HepG2 (cell line): ENCODE data around the gene CD101. TPM values are rescaled to one million over a fixed set of nuclear protein-coding genes. Genes with fewer than 3 reads are reported as not detected.

Experiments used
- ATAC-seq: fragments of 200-7000 bp; cut with Tn5 transposase; 3 replicates; pipeline ENCODE4 v1.9.1; 2020; ENCODE audit warnings: mild to moderate bottlenecking, moderate library complexity
- BruUV-seq: library from RNA; stranded (reverse); fragments of 400-500 nt; replicated peaks from 2 replicates; lab custom pipeline; 2021; lab: Mats Ljungman, UMichigan
- CTCF ChIA-PET: fragments of 300-600 bp; formaldehyde crosslinking; extraction: SDS; loops from one replicate; lab custom pipeline; 2021; ENCODE audit warnings: low total read pairs, inconsistent platforms, low intra/inter-chr PET ratio; lab: Yijun Ruan, JAX
- POLR2A ChIA-PET: fragments of 350-600 bp; sonication (Branson Sonifier 250); formaldehyde crosslinking; loops from one replicate; lab custom pipeline; 2020; ENCODE audit warnings: antibody characterized with exemption, inconsistent platforms; lab: Yijun Ruan, JAX
- DNase-seq: peaks from one replicate; pipeline ENCODE4 v3.0.0-alpha.2; 2015; ENCODE audit warnings: low spot score
- FAIRE-seq: peaks from 3 replicates; lab custom pipeline; 2011; peaks lifted over from hg19 to GRCh38; lab: Jason Lieb, UNC
- H2AFZ ChIP-seq: one replicate; pipeline ENCODE4 v1.6.1; 2011; ENCODE audit warnings: low read length, inconsistent platforms
- H3K27ac ChIP-seq: fragments of 300-600 bp; 3 replicates; pipeline ENCODE4 v1.8.0; 2011; ENCODE audit warnings: mixed run types, mild to moderate bottlenecking, mixed read lengths, low read length, inconsistent platforms; ENCODE audit not compliant: insufficient read depth; ENCODE audit errors: extremely low read length
- H3K27me3 ChIP-seq, 2 experiments: fragments of 200-600 bp in 1 of 2; 2 replicates in 1 of 2; 3 replicates in 1 of 2; pipeline versions ENCODE4 v1.6.0 to v1.8.0; 2011; ENCODE audit warnings: low read length in 2 of 2, mild to moderate bottlenecking in 2 of 2, moderate library complexity in 2 of 2, inconsistent platforms in 1 of 2; ENCODE audit not compliant: insufficient read depth in 2 of 2, control insufficient read depth in 1 of 2
- H3K36me3 ChIP-seq, 2 experiments: fragments of 200-600 bp in 1 of 2; replicated peaks in 1 of 2; 2 replicates in 1 of 2; 3 replicates in 1 of 2; pipeline versions ENCODE4 v1.5.1 to v1.8.0; 2011; ENCODE audit warnings: low read length in 2 of 2, inconsistent platforms in 1 of 2; ENCODE audit not compliant: insufficient read depth in 2 of 2, control insufficient read depth in 1 of 2
- H3K4me1 ChIP-seq: 2 replicates; pipeline ENCODE4 v1.5.1; 2012; ENCODE audit warnings: low read length, inconsistent platforms; ENCODE audit not compliant: insufficient read depth
- H3K4me2 ChIP-seq: 2 replicates; pipeline ENCODE4 v1.6.0; 2011; ENCODE audit warnings: low read depth, low read length, inconsistent platforms
- H3K4me3 ChIP-seq, 3 experiments: fragments of 200-600 bp in 1 of 3; sonication (generic), shearing (Covaris generic) in 1 of 3; replicated peaks in 1 of 3; 2 replicates each; pipeline ENCODE4 v1.5.1; 2011 to 2016; ENCODE audit warnings: low read length in 3 of 3, inconsistent platforms in 2 of 3, low read depth in 2 of 3, mild to moderate bottlenecking in 2 of 3, control low read depth in 1 of 3, mixed read lengths in 1 of 3; ENCODE audit not compliant: insufficient read depth in 1 of 3
- H3K79me2 ChIP-seq: one replicate; pipeline ENCODE4 v1.6.1; 2011; ENCODE audit warnings: low read length, inconsistent platforms; ENCODE audit not compliant: insufficient read depth
- H3K9ac ChIP-seq: 2 replicates; pipeline ENCODE4 v1.6.0; 2011; ENCODE audit warnings: mild to moderate bottlenecking, low read depth, low read length, inconsistent platforms; ENCODE audit not compliant: insufficient read depth
- H3K9me3 ChIP-seq: 2 replicates; pipeline ENCODE4 v1.5.1; 2012; ENCODE audit warnings: mild to moderate bottlenecking, low read length
- H4K20me1 ChIP-seq: 2 replicates; pipeline ENCODE4 v1.6.0; 2011; ENCODE audit warnings: inconsistent platforms, mild to moderate bottlenecking, low read length, moderate library complexity; ENCODE audit not compliant: insufficient read depth
- MAFG ChIP-seq: sonication (generic); formaldehyde crosslinking; IDR thresholded peaks from 2 replicates; pipeline ENCODE4 v1.5.1; 2020; ENCODE audit warnings: mild to moderate bottlenecking, missing genetic modification reagents
- MTF2 ChIP-seq: sonication (generic); formaldehyde crosslinking; IDR thresholded peaks from 2 replicates; pipeline ENCODE4 v1.5.0; 2020; ENCODE audit warnings: missing genetic modification reagents, borderline replicate concordance
- ZNF629 ChIP-seq: sonication (generic); formaldehyde crosslinking; conservative IDR thresholded peaks from 2 replicates; pipeline ENCODE4 v1.5.0; 2020; ENCODE audit warnings: missing genetic modification reagents
- WGBS: methylation state at CpG from one replicate; pipeline ENCODE4 v1.1.6; 2017; ENCODE audit warnings: low lambda C conversion rate; 5-methylcytosine and 5-hydroxymethylcytosine counted together
- in situ Hi-C: cut with HindIII; loops from 2 replicates; pipeline ENCODE4 v1.10.0; 2017; ENCODE audit warnings: low pct_unique_long_range_greater_than_20kb; ENCODE audit not compliant: extremely low pct_ligation_motif_present
- intact Hi-C: fragments of 100-400 bp; cut with micrococcal nuclease; formaldehyde crosslinking; loops from one replicate; pipeline ENCODE4 v1.10.0; 2022; ENCODE audit not compliant: unreplicated experiment
- polyA plus RNA-seq, 8 experiments: library from polyadenylated mRNA; depleted of rRNA in 3 of 8; stranded (reverse) in 7 of 8; unstranded in 1 of 8; fragments of >200 nt; fragmentation: Illumina TruSeq in 4 of 8; extraction: Trizol in 4 of 8; gene quantifications; 2 replicates each; pipeline versions ENCODE4 v1.2.1 to v1.2.3, GENCODE V29; 2011 to 2016; ENCODE audit warnings: low read depth in 4 of 8, missing spikeins in 1 of 8, mixed read lengths in 1 of 8; ENCODE audit not compliant: insufficient read depth in 1 of 8
- total RNA-seq, 5 experiments: library from RNA; depleted of rRNA; stranded (reverse); fragments of >200 nt; fragmentation: Illumina TruSeq; extraction: Trizol; gene quantifications; 2 replicates each; pipeline ENCODE4 v1.2.3, GENCODE V29; 2016; ENCODE audit warnings: low read depth in 1 of 5
- TF ChIP-seq, protein P1 (sequence below), 2 experiments: fragments of 450-650 bp in 1 of 2; sonication (generic) in 1 of 2; formaldehyde crosslinking; IDR thresholded peaks; 2 replicates each; pipeline versions ENCODE4 v1.5.0 to v1.8.0; 2020 to 2022; ENCODE audit warnings: mild to moderate bottlenecking in 1 of 2, missing genetic modification reagents in 1 of 2
- TF ChIP-seq, protein P2 (sequence below): fragments of 450-650 bp; IDR thresholded peaks from 2 replicates; pipeline ENCODE4 v1.6.1; 2017
- TF ChIP-seq, protein P3 (sequence below): sonication (generic); formaldehyde crosslinking; IDR thresholded peaks from 2 replicates; pipeline ENCODE4 v1.5.1; 2020; ENCODE audit warnings: mild to moderate bottlenecking, moderate library complexity, missing genetic modification reagents

Gene CD101
- total and polyA plus RNA-seq, 2 of the 13 experiments (the other 11 are each of a cell fraction or from before 2014, with no cell fraction given) = 0.05 to 0.09 TPM

DNA sequence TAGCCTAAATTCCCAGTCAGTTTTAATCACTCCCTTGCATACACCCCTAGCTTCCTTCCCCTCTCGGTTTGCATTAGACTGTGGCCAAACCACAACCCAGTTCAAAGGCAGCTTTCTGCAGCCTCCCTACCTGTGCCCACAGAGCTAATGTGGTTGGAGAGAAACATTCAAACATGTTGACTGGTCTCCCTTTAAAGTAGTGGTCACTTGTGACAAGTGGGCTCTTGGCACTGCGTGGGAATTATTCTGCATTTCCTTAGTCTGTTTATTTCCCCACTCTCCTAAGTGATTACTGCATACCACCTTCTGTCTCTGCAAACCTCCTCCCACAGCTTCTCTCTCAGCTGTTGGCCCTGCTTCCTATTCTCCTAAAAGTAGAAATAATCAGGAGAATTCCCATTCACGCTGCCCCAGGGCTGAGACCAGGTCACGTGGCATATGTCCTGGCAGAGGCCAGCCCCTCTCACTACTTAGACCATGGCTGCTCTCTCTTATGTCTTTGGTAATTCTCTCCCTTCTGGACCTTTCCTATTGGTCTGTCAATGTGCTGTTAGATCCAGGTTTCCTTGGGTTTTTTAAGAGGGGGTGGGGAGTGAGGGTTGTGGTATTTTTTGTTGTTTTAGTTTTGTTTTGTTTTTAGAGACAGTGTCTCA lies 38.4 kb upstream of the CD101 start:
- ChIA-PET CTCF (no interaction called here), POLR2A (no interaction called here)
- H3K4me2 ChIP-seq = no peak overlapping the region
- BruUV-seq = no TSS peak
- no peak overlapping the region for H3K27ac ChIP-seq
- no peak overlapping the region for H2AFZ ChIP-seq
- no peaks in the 10 kb centered on the region for H4K20me1 ChIP-seq
- H3K27me3 ChIP-seq = no peaks in the 10 kb centered on the region; a peak in 1 of 5 replicates
- DNase-seq (no peak), ATAC-seq (no peak), FAIRE-seq (no peak)
- no peak overlapping the region for H3K9ac ChIP-seq
- H3K36me3 ChIP-seq = no peaks in the 10 kb centered on the region; a peak in 1 of 5 replicates
- H3K4me3 ChIP-seq = no peak overlapping the region
- no peak for TF ChIP-seq ZNF629 (CRISPR knock-in tag)
- TF ChIP-seq, protein P1, sequence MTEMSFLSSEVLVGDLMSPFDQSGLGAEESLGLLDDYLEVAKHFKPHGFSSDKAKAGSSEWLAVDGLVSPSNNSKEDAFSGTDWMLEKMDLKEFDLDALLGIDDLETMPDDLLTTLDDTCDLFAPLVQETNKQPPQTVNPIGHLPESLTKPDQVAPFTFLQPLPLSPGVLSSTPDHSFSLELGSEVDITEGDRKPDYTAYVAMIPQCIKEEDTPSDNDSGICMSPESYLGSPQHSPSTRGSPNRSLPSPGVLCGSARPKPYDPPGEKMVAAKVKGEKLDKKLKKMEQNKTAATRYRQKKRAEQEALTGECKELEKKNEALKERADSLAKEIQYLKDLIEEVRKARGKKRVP (CRISPR knock-in tag; IDR thresholded peaks at IDR 0.05) = no peak
- TF ChIP-seq, protein P2, sequence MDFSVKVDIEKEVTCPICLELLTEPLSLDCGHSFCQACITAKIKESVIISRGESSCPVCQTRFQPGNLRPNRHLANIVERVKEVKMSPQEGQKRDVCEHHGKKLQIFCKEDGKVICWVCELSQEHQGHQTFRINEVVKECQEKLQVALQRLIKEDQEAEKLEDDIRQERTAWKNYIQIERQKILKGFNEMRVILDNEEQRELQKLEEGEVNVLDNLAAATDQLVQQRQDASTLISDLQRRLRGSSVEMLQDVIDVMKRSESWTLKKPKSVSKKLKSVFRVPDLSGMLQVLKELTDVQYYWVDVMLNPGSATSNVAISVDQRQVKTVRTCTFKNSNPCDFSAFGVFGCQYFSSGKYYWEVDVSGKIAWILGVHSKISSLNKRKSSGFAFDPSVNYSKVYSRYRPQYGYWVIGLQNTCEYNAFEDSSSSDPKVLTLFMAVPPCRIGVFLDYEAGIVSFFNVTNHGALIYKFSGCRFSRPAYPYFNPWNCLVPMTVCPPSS = no peak
- TF ChIP-seq MAFG = no peak
- H3K4me1 ChIP-seq = peaks cover 9% of the 10 kb centered on the region
- no peaks in the 10 kb centered on the region for H3K79me2 ChIP-seq
- H3K9me3 ChIP-seq = no peaks in the 10 kb centered on the region
- intact Hi-C loops = loop anchor here (1.0 kb wide), 1 partner anchor 29 kb away; no protein-coding TSS in a partner anchor
- 54% methylated on average over 4 of the region's 4 CpGs for WGBS
- in situ Hi-C loops = no loop called here

DNA sequence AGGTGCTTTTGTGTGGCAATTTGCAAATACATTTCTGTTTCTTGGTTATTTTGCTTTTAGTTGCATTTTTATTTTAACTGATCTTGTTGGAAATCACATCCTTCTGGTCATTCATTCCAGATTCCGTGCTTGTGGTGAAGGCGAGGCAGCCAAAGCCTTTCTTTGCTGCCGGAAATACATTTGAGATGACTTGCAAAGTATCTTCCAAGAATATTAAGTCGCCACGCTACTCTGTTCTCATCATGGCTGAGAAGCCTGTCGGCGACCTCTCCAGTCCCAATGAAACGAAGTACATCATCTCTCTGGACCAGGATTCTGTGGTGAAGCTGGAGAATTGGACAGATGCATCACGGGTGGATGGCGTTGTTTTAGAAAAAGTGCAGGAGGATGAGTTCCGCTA lies 34.8 kb upstream of the CD101 start:
- H3K36me3 ChIP-seq = no peaks in the 10 kb centered on the region
- peaks cover 2% of the 10 kb centered on the region for H3K4me1 ChIP-seq
- WGBS = 65% methylated on average over 11 of the region's 11 CpGs
- intact Hi-C loops (no loop called here), in situ Hi-C loops (no loop called here)
- H3K4me2 ChIP-seq = no peak overlapping the region
- POLR2A ChIA-PET = no interaction called here
- H3K27ac ChIP-seq = no peak overlapping the region
- no peaks in the 10 kb centered on the region for H3K9me3 ChIP-seq
- no peak overlapping the region for H3K9ac ChIP-seq
- DNase-seq (no peak), ATAC-seq (no peak), FAIRE-seq (no peak)
- no peak overlapping the region for H3K4me3 ChIP-seq
- CTCF ChIA-PET = no interaction called here
- no TSS peak for BruUV-seq
- no peaks in the 10 kb centered on the region for H3K79me2 ChIP-seq
- H3K27me3 ChIP-seq = no peaks in the 10 kb centered on the region; a peak in 1 of 5 replicates
- no peak overlapping the region for H2AFZ ChIP-seq
- no peaks in the 10 kb centered on the region for H4K20me1 ChIP-seq
- no peak for TF ChIP-seq MTF2 (CRISPR knock-in tag)
- TF ChIP-seq, protein P3, sequence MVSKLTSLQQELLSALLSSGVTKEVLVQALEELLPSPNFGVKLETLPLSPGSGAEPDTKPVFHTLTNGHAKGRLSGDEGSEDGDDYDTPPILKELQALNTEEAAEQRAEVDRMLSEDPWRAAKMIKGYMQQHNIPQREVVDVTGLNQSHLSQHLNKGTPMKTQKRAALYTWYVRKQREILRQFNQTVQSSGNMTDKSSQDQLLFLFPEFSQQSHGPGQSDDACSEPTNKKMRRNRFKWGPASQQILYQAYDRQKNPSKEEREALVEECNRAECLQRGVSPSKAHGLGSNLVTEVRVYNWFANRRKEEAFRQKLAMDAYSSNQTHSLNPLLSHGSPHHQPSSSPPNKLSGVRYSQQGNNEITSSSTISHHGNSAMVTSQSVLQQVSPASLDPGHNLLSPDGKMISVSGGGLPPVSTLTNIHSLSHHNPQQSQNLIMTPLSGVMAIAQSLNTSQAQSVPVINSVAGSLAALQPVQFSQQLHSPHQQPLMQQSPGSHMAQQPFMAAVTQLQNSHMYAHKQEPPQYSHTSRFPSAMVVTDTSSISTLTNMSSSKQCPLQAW (CRISPR knock-in tag) = no peak
